Middle frontal gyrus (tissue), 1 donor: ENCODE data around the gene OIT3.

Source experiments
- DNase-seq: peaks from one replicate; pipeline ENCODE4 v3.0.0-alpha.2; 2015; ENCODE audit warnings: low spot score; ENCODE audit errors: extremely low spot score

OIT3 gene

GRCh38 chr10:72951760-72952159 is 58.2 kb downstream of the OIT3 start:
- DNase-seq: no peak

GRCh38 chr10:72952189-72952588 is 58.6 kb downstream of the OIT3 start:
- DNase-seq: no peak

GRCh38 chr10:72952642-72953158 is 59.2 kb downstream of the OIT3 start:
- DNase-seq: no peak

DNA sequence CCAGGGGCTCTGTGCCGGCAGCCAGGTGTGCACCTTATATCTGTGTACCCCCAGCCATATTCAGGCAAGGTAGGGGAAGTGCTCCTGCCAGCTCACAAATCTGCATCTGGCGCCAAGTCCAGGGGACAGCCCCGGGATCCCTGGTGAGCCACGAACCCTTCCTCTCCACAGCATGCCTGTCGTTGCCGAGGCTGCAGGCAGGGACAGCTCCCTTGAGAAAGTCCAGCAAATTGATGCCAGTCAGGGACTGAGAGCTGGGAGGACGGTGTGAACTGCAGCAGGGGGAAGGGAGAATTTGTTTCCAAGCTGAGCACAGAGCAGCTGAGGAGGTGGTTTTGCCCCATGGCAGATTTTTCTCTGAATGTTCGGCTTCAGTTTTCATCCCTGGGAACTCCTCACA is 60.1 kb downstream of the OIT3 start:
- no peak for DNase-seq

GRCh38 chr10:72954230-72954595 is 60.7 kb downstream of the OIT3 start:
- no peak for DNase-seq

GRCh38 chr10:72954596-72955554 is 61.3 kb downstream of the OIT3 start, which contains the start of gene PLA2G12B:
Gene PLA2G12B (minus strand): TSS chr10:72954806. CDS start chr10:72954685, 121 bp downstream.
- DNase-seq: no peak

DNA sequence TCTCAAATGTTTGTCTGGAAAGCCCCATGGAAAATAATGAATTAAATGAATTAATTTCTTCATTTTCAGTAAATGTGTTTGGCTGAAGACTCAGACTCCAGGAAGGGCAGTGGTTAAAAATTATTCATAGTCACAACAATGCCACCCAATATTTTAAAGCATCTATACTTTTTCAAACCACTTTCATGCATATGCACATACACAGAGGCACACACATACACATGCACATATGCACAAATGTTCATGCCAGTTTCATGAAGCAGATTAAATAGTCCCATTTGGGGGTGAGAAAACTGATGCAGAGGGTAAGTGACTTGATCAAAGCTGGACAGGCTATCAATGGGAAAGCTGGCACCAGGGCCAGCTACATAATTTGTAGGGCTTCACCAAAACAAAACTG is 62.5 kb downstream of the OIT3 start:
- no peak for DNase-seq

- DNase-seq: no peak
Measured at GRCh38 chr10:72976886-72977285, 83.3 kb downstream of the OIT3 start.

DNA sequence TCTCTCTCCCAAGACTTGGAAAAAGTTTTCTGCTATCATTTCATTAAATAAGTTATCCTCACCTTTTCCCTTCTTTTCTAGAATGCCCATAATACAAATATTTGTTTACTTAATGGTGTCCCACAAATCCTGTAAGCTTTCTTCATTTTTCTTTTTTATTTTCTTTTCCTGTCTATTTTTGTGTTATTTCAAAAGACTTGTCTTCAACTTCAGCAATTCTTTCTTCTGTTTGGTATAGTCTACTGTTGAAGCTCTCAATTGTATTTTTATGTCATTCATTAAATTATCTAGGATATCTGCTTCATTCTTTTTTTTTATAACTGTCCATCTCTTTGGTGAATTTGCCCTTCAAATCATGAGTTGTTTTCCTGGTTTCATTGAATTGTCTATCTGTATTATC is 86.2 kb downstream of the OIT3 start:
- DNase-seq: no peak

DNA sequence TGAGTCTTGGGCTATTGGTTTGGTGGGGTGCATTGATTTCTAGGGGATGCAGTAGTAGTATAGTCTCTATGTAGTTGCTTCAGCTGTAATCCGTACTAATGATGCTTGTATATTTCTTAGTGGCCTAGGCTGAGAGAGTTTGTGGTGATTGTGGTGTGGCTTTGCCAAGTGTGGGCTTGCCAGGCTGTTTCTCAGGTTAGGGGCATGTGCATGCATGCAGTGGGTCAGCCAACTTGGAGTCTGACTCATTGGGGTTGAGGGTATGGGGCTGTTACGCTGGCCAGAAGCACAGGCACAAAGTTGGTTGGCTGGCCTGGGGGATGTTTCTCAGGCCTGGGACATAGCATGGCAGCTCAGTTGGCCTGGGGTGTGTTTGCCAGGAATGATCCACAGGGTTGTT is 86.8 kb downstream of the OIT3 start:
- DNase-seq: no peak

- DNase-seq: no peak
Measured at GRCh38 chr10:72981028-72981881, 87.7 kb downstream of the OIT3 start.

GRCh38 chr10:72981882-72982529 is 88.5 kb downstream of the OIT3 start:
- no peak for DNase-seq
